Eye (tissue), 1 donor: ENCODE data around the gene PATL2.
A peak's percentile ranks its signal among the peaks of the same experiment; 100 is the strongest.
"Not testable (repeated sequence)": the region's sequence is repeated elsewhere in the genome, so short reads cannot be mapped to it uniquely, and the experiment has no call there.

ENCODE experiments used
- DNase-seq: peaks from one replicate; pipeline ENCODE4 v3.0.0-alpha.2; 2015

The PATL2 gene

DNA sequence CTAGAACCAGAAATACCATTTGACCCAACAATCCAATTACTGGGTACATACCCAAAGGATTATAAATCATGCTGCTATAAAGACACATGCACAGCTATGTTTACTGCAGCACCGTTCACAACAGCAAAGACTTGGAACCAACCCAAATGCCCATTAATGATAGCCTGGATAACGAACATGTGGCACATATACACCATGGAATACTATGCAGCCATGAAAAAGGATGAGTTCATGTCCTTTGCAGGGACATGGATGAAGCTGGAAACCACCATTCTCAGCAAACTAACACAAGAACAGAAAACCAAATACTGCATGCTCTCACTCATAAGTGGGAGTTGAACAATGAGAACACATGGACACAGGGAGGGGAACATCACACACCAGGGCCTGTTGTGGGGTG is 21.8 kb downstream of the PATL2 start:
- DNase-seq: not testable (repeated sequence)

DNA sequence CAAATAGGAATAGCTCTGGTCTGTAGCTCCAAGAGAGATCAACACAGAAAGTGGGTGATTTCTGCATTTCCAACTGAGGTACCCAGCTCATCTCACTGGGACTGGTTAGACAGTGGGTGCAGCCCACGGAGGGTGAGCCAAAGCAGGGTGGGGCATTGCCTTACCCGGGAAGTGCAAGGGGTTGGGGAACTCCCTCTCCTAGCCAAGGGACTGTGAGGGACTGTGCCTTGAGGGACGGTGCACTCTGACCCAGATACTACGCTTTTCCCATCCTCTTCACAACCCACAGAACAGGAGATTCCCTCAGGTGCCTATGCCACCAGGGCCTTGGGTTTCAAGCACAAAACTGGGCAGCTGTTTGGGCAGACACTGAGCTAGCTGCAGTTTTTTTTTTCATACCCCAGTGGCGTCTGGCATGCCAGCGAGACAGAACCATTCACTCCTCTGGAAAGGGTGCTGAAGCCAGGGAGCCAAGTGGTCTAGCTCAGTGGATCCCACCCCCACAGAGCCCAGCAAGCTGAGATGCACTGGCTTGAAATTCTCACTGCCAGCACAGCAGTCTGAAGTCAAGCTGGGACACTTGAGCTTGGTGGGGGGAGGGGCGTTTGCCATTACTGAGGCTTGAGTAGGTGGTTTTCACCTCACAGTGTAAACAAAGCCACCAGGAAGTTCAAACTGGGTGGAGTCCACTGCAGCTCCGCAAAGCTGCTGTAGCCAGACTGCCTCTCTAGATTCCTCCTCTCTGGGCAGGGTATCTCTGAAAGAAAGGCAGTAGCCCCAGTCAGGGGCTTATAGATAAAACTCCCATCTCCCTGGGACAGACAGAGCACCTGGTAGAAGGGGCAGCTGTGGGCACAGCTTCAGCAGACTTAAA is 28.1 kb downstream of the PATL2 start:
- DNase-seq: peak; percentile 19

DNA sequence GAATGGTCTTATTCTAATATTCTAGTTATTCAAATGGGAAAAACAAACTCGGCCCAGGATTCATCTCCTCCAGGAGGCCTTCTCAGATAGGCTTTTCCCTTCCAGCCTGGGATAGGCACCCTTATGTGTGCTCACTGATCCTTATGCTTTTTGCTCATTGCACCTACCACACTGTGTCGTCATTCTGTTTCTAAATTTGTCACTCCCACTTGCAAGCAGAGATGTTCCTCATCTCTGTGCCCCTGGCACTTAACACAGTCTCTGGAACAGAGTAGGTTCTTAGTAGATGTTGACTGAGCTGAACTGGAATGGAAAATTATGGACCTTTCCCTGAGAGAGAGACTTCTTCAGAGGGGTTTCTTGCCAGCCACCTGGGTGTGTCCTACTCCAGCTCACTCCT is 28.9 kb downstream of the PATL2 start:
- DNase-seq: no peak

DNA sequence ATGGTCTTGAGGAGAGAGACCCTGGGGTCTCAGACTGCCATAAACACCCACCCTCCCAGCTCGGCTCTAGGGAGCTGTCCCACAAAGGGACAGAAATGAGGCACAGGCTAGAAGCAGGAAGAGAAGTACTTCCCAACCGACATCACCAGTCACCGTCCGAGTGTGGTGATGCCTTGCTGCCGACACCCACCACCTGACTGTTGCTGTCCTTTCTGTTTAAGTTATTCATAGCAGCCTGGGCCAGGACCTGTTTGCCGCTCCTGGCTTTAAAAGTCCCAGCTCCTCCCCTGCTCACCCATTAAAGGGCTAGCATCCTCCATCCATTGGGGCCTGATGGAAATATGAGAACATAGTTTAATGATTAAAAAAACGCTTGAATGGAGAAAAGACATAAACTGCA is 34.4 kb downstream of the PATL2 start:
- no peak for DNase-seq

DNA sequence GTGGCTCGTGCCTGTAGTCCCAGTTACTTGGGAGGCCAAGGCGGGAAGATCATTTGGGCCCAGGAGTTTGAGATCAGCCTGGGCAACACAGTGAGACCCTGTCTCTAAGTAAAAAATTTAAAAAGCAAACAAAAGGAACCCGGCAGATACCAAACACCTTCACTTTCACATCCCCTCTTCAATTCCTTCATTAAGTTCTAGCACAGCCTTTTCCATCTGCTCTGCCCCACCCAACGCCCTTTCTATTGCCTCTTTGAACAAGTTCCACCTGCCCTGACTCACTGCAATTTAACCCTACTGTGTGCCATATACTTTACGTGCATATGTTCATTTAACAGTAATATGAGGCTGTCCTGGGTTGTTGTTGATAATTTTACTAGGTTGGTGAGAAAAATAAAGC is 35.2 kb downstream of the PATL2 start:
- no peak for DNase-seq

DNA sequence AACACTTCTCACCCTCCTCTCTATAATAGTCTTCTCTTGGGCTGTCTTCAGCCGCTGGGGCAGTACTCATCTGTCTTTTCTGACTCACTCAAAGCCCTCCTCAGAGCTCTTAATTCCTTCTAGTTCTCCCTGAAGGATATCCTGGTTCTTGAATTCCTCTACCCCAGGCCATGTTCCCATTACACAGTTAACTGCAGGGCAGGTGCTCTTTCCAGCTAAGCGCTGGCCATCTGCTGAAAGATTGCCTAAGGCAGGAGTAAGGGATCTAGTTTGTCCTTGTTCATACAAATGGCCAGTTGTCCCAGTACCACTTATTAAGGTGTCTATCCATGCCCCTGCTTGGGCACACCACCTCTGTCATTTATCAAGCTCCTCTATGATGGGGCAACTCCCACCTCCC is 37.5 kb downstream of the PATL2 start:
- no peak for DNase-seq

DNA sequence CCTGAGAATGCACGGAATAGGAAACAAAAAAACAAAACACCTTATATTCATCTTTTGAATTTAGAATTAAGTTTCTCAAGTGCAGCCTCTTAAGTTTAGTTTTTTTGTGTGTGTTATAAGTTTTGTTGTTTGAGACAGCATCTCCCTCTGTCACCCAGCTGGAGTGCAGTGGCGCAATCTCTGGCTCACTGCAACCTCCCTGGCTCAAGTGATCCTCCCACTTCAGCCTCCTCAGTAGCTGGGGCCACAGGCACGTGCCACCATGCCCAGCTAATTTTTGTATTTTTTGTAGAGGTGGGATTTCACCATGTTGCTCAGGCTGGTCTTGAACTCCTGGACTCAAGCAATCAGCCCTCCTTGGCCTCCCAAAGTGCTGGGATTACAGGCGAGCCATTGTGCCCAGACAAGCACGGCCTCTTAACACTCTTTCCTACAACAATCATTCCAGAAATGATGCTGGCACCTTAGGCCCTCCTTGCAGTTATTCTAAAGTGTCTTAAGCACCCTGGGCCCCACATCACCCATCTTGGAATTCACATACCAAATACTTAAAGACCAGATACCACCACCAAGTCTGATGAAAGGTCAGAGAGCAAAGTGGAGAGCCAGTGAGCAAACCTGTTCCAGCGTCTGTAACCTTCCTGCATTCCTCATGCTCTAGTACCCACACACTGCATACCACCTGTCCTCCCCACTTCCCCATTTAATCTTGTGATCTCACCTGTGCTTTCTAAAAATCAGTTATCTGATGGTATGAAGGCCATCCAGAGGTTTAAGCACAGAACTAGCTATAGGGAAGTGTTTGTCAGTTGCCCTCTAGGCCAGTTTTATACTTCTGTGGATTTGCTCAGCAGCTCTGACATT is 40.8 kb downstream of the PATL2 start:
- DNase-seq: no peak

DNA sequence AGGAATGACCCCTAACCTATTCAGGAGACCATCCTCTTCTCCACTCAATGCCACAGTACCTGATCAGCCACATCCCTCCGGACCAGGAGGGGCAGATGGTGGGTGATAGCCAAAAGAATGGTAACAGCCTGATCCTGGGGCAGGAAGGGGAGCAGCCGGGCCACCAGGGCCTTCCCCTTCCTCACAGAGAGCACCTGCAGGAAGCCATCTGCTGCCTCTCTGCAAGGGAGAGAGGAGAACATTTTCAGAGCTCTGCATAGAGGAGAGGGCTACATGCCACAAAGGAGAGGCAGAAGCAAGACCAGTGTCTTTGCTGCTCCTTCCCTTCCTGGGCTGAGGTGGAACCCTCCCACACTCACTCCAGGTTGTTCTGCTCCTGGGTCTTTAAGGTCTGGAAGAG is 42.2 kb downstream of the PATL2 start:
- no peak for DNase-seq

DNA sequence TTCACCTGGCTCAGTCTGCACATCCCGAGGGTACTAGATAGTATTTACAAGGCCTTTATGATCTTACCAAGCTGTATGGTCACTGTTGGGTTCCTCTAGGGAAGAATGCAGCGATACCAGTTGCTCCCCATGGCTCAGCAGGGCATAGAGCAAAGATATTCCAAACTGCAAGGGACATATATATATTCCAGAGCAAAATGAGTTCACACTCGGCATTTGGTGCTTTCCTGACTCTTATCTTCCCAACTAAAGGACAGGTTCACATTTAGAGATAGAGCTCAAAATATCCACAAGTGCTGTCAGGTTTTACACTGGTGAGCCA is 44.1 kb downstream of the PATL2 start:
- no peak for DNase-seq

DNA sequence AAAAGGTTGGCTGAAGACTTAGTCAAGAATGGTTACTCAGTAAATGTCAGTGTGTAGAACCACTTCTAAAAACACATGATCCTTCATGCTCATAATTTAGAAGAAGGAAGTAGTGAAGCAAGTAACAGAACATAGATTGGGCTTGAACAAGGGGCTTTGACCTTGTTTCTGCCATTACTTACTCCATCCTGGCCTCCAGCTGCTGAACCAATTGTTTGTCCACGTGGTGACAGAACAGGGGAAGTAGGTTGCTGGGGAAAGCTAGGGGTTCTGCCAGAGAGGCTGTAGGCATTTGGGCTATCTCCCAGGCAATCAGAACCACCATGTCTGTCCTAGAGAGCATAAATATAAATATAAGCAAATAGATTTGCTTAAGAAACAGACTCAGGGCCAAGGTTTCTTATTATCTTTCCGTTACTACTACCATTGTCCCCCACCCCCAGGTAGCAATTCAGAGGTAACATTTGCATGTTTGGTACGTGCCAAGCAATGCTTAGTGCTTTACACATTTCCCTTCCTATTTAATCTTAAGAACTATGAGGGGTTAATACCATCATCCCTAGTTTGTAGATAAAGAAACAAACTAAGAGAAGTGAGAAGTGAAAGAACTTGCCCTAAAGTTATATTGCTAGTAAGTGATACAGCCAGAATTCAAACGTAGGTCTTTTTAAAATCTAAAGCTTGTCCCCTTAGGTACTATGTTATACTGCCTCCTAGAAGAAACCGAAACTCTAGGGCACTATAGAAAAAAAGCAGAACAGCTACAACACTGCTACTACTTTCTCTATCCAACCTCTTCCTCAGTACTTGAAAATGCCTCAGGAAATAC is 44.7 kb downstream of the PATL2 start:
- DNase-seq: no peak

DNA sequence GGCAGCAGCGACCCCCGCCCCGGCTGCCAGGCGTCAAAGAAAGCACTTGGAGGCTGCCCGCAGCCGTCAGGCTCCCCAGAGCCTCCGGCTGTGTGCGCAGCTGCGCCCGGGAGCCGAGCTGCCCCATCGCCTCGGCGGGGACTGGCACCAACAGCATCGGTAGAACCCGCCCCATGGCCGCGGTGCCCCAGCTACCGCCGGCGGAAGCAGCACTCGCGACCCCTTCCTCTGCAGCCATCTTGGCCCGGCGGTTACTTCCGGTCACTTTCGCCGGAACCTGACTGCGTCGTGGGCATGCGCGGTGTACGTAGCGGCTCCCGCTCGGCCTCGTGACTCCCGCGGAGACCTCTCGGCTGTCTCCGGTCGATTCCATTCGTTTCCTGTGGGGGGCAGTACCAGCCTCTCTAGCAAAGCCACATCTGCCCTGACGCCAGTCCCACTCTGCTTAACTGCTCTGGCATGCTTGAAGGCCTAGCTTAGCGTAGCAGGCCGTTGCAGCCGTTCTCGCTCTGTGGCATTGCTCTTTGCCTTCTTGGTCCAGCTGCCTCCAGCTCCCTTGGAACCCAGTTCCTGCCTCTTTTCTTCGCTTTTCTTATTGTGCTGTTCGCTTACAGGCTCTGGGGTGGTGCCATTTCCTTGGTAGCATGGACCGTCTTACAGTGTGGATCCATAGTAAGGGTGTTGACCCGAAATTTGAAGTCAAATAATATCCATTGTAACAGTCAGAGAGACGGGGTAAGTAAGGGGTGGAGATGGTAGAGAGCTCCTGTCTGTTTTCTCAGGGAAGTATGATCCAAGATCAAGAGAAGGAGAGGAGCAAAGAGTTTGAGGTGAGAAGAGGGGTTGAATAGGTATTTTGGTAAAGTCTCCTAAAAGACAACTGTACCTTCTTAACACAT is 47.5 kb downstream of the PATL2 start, which contains the start of gene SPG11:
TSS of gene SPG11 (minus strand) at position 253 of the 899 bp plus-strand sequence. CDS start at position 238, 15 bp downstream.
- DNase-seq: peak; percentile 100

DNA sequence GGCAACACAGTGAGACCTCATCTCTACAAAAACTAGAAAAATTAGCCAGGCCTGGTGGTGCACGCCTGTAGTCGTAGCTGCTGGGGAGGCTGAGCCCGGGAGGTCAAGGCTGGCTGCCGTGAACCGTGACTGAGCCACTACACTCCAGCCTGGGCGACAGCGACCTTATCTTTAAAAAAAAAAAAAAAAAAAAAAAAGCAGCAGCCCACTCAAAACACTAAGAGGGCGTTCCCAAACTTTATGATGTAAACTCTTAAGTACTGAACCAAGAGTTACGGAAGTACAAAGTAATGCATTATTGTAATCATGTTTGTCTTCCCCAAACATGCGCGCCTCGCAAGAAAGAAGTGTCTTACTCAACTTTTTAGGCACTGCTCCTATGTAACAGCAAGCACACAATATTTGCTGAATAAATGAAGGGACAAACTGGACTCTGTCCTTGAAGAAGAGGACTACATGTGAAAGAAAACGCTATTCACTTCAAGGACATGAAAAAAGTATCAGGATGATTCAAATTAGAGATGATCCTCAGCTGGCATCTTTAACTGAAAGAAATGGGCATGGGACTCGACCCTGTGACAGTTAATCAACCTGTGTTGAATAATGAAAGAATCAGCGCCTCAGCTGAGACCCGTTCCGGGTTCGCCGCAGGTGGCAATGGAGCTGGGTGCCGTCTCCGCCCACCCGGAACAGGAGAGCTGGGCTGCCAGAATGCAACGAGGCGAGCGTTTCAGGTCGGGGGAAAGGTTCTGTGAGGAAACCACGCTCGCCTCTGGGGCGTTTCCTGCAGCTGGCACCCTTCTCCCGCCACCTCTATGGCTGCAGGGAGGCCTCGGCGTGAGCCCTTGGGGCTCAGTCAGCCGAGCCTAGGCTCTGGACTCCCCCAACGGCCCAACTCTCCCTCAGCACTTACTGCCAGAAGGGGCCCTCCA is 48.4 kb downstream of the PATL2 start:
- DNase-seq: no peak

DNA sequence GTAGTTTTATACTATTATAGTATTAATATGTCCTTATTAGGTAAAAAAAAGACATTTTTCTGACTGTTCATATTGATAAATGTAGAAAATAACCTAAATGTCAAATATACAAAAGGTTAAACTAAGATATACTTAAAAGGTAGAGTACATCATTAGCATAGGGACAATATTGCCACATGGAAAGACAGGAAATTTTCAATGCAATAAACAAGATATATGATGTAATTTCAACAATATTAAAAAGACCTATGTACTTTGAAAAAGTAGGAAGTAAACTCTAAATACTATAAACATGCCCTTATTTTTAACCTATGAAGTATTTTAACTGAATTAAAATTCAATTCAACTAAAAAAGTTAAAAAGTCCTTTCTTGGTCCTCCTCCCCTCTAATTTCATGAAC is 49.5 kb downstream of the PATL2 start:
- DNase-seq: no peak

DNA sequence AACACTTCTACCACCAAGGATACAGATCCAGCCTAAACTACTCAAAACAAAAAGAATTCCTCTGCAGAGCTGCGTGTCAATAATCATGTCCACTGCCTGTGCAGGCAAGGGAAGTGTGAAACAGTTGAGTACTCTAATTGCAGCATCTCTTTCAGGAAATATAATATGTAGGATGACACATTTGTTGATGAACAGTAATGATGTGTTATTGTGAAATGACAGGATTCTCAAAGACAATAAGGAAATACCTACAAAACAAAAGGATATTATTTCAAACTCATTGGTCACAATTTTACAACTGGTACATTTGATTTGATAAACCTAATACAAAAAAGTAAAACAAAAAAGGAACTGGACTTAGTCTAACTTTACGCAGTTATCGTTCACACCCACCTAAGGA is 52.1 kb downstream of the PATL2 start:
- no peak for DNase-seq

DNA sequence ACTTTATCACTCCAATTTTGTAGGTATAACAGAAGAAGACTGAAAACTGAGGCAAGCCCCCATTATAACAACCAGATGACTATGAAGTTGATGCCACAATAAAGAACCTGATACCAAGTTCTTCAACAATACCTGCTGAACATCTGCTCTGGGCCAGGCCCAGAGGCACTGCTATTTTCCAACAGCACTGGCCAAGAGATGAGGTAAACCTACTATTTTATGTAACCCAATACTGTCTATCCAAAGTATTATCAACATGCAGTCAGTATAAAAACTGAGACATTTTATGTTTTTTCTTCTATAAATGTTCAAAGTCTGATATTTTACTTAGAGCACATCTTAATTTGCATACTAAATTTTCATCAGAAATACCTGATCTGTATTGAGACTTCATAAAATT is 53.7 kb downstream of the PATL2 start:
- DNase-seq: no peak

DNA sequence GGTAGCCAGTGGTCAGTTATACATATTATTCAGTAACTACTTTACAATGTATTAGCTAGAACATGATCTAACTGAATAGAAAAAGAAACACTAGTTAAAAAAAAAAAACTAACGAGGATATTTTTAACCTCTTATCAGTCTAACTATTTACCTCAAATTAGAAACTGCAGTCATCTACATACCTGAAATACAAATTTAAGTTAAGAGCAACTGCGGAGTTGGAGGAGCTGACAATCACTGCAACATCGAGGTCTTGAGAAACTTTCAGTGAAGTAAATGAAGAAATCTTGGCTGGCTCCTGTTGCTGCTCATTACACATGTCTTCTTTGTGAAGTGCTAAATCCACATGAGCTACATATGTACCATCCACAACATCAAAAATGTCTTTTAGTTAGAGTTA is 54.2 kb downstream of the PATL2 start:
- no peak for DNase-seq

DNA sequence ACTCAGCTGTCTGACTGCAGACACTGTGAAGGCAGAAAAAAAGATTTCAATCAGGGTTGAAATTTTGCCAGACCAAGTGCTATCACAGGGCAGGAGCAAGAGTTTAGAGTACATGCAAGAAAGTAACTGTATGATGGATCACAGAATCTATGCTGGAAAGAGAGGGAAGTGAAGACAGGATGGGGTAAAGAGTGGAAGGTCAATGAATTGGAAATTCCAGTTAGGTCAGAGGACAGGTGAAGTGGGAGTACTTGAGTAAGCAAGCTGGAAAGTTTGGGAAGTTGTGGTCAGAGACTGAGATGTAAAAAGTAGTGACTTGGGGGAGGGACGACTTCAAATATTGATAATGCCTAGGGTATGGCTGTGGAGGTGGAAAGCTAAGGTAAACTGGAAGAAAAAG is 54.8 kb downstream of the PATL2 start:
- DNase-seq: no peak

DNA sequence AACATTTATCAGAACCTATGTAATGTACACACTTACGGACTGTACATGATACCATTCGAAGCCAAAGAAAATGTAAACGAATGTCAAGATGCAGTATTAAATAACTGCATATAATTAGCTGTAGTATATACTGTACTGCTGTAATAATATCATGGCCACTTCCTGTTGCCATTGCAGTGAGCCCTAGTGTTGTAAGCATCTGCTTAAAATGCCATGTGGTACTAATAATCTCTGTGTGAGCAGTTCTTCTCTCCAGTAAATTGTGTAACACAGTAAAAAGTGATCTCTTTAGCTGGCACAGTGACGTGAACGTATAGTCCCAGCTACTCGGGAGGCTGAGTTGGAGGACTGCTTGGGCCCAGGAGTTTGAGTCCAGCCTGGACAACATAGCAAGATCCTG is 56.3 kb downstream of the PATL2 start:
- no peak for DNase-seq

DNA sequence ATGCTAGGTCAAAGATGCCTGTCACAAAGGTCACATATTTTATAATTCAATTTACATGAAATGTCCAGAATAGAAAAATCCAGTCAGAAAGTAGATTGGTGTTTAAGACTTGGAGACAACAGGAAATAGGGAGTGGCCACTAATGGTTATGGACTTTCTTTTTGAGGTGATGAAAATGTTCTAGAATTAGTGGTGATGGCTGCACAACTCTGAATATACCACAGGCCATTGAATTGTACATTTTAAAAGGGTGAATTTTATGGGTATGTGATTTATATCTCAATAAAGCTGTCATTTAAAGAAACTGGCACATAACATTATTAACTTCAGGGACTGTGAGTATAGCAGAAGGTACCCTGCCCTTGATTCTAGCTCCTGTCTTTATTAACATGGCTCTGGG is 63.5 kb downstream of the PATL2 start:
- DNase-seq: no peak

DNA sequence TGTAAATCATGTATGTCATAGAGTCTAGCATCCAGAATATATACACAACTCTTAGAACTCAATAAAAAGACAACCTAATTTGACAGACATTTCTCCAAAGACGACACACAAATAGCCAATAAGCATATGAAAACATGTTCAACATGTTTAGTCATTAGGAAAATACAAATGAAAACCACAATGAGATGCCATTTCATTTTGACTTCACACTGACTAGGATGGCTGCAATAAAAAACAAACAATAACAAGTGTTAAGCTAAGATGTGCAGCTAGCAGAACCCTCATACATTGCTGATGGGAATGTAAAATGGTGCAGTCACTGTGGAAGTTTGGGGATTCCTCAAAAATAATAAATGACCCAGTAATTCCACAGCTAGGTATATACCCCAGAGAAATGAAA is 64.1 kb downstream of the PATL2 start:
- DNase-seq: no peak

DNA sequence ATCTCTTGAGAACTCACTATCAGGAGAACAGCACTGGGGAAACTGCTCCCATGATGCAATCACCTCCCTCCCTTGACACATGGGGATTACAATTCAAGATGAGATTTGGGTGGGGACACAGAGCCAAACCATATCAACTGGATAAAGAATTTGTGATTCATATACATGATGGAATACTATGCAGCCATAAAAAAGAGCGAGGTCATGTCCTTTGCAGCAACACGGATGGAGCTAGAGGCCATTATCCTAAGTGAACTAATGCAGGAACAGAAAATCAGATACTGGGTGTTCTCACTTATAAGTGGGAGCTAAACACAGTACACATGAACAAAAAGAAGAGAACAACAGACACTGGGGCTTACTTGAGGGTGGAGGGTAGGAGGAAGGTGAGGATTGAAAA is 64.7 kb downstream of the PATL2 start:
- no peak for DNase-seq
